Uterus (tissue), 2 donors: Measurements from ENCODE around the gene PLXND1.

Experiments used
- POLR2A ChIP-seq, 2 donors: fragments of 450-650 bp; IDR thresholded peaks; one replicate each; pipeline ENCODE4 v1.6.1; 2016; ENCODE audit warnings: antibody characterized with exemption in 2 of 2, mild to moderate bottlenecking in 1 of 2, moderate library complexity in 1 of 2
- TF ChIP-seq, protein P1 (sequence below), 4 experiments: fragments of 200-600 bp in 2 of 4; fragments of 450-650 bp in 2 of 4; sonication (generic) in 2 of 4; IDR thresholded peaks; one replicate each; pipeline ENCODE4 v1.5.1; 2016 to 2019; ENCODE audit warnings: antibody characterized with exemption in 4 of 4, mild to moderate bottlenecking in 2 of 4, moderate library complexity in 1 of 4

DNA sequence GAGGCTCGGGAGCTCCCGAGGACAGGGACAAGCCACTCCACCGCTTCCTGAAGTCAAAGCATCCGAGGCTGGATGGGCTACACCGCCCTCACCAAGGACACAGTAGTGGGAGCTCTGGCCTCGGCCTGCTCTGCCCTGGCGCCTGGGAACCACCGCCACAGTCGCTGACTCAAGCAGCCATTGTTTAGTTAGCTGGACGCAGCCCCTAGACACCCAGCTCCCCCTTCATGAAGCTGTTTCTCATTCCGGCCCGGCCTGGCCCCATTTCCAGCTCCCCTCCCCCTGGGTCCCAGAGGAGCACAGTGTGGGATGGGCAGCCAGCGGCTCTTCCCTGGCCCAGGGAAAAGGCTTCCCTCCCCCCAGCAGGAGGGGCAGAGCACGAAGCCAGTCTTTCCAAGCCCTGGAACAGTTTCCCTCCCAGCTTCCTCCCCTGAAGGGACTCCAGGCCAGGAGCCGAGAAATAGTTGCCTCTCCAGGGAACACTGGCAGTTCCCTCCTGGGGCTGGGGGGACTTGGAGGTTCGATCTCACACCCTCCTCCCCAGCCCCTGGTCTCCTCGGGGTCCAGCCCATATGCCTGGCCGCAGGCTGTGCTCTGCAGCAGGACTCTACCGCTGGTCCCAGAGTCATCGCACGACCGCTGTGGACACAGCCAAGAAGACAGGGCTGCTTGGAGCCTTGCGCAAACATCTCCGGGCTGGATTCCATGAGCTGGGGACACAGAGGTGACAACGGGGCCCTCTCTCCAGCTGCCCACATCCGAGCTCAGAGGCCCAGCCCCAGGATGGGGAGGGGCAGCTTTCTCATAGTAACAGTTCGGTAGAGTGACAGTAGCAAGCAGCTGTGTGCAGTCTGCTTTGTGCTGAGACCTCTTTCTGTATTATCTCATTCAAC is 10.0 kb downstream of the PLXND1 start:
- TF ChIP-seq POLR2A (IDR thresholded peaks at IDR 0.05), result no peak
- TF ChIP-seq, protein P1, sequence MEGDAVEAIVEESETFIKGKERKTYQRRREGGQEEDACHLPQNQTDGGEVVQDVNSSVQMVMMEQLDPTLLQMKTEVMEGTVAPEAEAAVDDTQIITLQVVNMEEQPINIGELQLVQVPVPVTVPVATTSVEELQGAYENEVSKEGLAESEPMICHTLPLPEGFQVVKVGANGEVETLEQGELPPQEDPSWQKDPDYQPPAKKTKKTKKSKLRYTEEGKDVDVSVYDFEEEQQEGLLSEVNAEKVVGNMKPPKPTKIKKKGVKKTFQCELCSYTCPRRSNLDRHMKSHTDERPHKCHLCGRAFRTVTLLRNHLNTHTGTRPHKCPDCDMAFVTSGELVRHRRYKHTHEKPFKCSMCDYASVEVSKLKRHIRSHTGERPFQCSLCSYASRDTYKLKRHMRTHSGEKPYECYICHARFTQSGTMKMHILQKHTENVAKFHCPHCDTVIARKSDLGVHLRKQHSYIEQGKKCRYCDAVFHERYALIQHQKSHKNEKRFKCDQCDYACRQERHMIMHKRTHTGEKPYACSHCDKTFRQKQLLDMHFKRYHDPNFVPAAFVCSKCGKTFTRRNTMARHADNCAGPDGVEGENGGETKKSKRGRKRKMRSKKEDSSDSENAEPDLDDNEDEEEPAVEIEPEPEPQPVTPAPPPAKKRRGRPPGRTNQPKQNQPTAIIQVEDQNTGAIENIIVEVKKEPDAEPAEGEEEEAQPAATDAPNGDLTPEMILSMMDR (IDR thresholded peaks at IDR 0.05), result peak in 1 of 4 experiments; percentile 21
